SJSA1 (cell line): ENCODE data around the gene RABEP2. TPM values are rescaled to one million over a fixed set of nuclear protein-coding genes. Genes with fewer than 3 reads are reported as not detected.
"Not testable (repeated sequence)": the region's sequence is repeated elsewhere in the genome, so short reads cannot be mapped to it uniquely, and the experiment has no call there.

Experiments used
- DNase-seq, 2 experiments: peaks; one replicate each; pipeline ENCODE4 v3.0.0-alpha.2; 2015 to 2020; ENCODE audit warnings: low spot score in 2 of 2, low read depth in 1 of 2
- H3K27ac ChIP-seq: fragments of 250-450 bp; sonication (Bioruptor Pico); 2 replicates; pipeline ENCODE4 v1.5.1; 2020; ENCODE audit warnings: mild to moderate bottlenecking, moderate library complexity
- H3K27me3 ChIP-seq: fragments of 250-450 bp; sonication (Bioruptor Pico); replicated peaks from 2 replicates; pipeline ENCODE4 v1.5.1; 2020; ENCODE audit warnings: mild to moderate bottlenecking, moderate library complexity
- H3K36me3 ChIP-seq: fragments of 250-450 bp; sonication (Bioruptor Pico); 2 replicates; pipeline ENCODE4 v1.5.1; 2020; ENCODE audit warnings: mild to moderate bottlenecking
- H3K4me1 ChIP-seq: fragments of 250-450 bp; sonication (Bioruptor Pico); replicated peaks from 2 replicates; pipeline ENCODE4 v1.6.1; 2021; ENCODE audit warnings: mild to moderate bottlenecking
- H3K4me3 ChIP-seq: fragments of 250-450 bp; sonication (Bioruptor Pico); 2 replicates; pipeline ENCODE4 v1.5.1; 2020; ENCODE audit warnings: mild to moderate bottlenecking
- H3K9me3 ChIP-seq: fragments of 250-450 bp; sonication (Bioruptor Pico); replicated peaks from 2 replicates; pipeline ENCODE4 v1.5.1; 2020; ENCODE audit warnings: mild to moderate bottlenecking
- total RNA-seq: library from RNA; depleted of rRNA; stranded (reverse); fragments of >200 nt; shearing (Covaris generic); gene quantifications from 2 replicates; pipeline ENCODE4 v1.2.3, GENCODE V29; 2014

Gene RABEP2
- total RNA-seq, 1 experiment from 2014 or later = 35.7 TPM

DNA sequence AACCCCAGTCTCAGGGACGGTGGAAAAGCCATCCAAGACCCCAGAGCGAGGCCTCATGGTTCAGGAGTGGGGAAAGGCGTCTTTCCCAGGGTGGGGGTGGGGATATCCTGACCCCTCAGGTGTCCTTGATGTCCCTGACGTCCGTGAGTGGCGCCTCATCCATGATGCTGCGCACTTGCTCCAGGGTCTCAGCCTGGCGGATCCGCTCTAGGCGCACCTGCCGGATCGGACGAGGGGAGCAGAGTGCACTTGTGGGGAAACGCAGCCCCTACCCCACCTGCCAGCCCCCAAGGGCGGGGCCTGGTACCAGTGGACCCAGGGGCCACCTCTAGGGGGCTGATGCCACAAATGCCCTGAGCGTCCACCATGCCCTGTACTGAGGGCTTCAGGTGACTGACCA is 20.2 kb downstream of the RABEP2 start:
- no peak for DNase-seq
- Histone ChIP-seq H3K9me3 (no peaks in the 10 kb centered on the region), H3K27me3 (no peaks in the 10 kb centered on the region)

DNA sequence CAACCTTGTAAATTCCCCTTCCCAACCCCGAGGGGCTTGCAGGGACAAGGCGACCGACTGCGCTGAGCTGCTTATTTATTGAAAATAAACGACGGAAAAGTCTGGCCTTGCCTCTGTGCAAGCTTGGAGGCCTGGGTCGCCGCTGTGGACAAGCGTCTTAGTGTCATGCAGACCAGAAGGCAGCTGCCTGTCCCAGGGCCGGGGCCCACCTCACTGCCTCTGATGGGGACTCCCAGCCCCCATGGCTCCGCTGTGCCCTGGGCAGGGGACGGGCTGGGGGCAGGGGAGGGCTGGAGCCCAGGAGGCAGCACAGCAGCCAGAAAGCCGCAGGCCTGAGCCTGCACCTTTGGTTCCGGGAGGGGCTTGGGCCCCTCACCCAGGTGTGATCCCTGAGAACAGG is 20.7 kb downstream of the RABEP2 start:
- DNase-seq = peak in 1 of 2 experiments; percentile 43
- Histone ChIP-seq H3K36me3 (peaks cover 10% of the 10 kb centered on the region), H3K4me3 (no peak overlapping the region), H3K4me1 (no peaks in the 10 kb centered on the region), H3K27ac (no peak overlapping the region), H3K9me3 (no peaks in the 10 kb centered on the region), H3K27me3 (no peaks in the 10 kb centered on the region)

More for the DNA sequence above, 20.2 kb downstream of the RABEP2 start:
- Histone ChIP-seq H3K4me3 (no peak overlapping the region), H3K27ac (no peak overlapping the region), H3K36me3 (peaks cover 10% of the 10 kb centered on the region), H3K4me1 (no peaks in the 10 kb centered on the region)

DNA sequence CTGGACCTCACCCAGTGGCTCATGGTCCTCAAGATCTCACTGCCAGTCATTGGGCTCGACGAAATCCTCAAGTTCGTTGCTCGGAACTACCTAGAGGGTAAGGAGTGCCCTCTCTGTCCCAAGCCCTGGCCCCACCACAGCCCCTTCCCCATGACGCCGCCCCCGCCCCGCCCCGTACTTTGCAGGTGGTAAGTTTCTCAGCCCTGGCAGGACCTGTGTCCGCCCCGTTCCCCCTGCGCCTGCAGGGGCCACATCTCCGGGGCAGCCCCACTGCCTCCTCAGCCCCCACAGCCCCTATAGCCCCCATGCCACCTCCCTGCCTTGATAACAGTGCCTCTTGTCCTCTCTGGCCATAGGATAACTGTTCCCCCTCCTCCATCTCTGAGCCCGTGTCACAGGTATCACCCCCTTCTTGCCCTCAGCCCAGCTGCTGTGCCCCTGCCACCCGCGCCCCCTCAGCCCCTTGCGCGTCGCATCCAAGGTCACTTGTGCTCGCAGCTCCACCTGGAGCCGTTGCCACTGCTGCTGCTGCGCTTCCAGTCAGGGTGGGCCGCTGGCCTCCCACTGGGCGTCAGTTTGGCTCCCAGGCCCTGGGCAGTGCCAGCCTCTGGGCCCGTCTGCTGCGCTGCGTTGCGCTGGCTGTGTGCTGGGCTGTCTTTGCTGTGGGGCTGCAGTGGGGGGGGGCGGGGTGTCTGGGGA is 21.5 kb downstream of the RABEP2 start:
- Histone ChIP-seq H3K27me3 (no peaks in the 10 kb centered on the region), H3K4me1 (no peaks in the 10 kb centered on the region), H3K27ac (no peak overlapping the region), H3K9me3 (no peaks in the 10 kb centered on the region), H3K36me3 (peaks cover 10% of the 10 kb centered on the region), H3K4me3 (no peak overlapping the region)
- DNase-seq = no peak

DNA sequence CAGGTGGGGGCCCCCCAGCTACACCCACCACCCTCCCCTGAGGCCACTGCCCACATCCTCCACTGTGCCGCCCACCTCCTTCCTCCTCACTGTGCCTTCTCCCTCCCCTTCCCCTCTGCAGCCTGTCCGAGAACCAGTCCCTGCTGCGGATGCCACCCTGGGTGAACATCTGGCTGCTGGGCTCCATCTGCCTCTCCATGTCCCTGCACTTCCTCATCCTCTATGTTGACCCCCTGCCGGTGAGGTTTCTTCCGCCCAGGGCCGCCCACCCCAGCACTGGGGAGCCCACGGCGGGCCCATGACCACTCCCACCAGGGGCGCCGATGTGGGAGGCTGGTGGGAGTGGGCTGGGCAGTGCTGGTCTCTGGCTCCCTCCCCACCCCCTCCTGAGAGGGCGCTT is 22.1 kb downstream of the RABEP2 start:
- peaks cover 10% of the 10 kb centered on the region for H3K36me3 ChIP-seq
- no peaks in the 10 kb centered on the region for H3K27me3 ChIP-seq
- no peaks in the 10 kb centered on the region for H3K9me3 ChIP-seq
- H3K27ac ChIP-seq = no peak overlapping the region
- no peak overlapping the region for H3K4me3 ChIP-seq
- H3K4me1 ChIP-seq = no peaks in the 10 kb centered on the region
- no peak for DNase-seq

DNA sequence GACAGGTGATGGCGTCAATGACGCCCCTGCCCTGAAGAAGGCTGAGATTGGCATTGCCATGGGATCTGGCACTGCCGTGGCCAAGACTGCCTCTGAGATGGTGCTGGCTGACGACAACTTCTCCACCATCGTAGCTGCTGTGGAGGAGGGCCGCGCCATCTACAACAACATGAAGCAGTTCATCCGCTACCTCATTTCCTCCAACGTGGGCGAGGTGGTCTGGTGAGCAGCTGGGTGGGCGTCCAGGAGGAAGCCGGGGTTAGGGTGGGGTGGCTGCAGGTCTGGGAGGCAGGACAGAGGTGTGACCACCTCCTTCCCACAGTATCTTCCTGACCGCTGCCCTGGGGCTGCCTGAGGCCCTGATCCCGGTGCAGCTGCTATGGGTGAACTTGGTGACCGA is 23.2 kb downstream of the RABEP2 start:
- no peaks in the 10 kb centered on the region for H3K27me3 ChIP-seq
- no peaks in the 10 kb centered on the region for H3K4me1 ChIP-seq
- no peak overlapping the region for H3K4me3 ChIP-seq
- H3K36me3 ChIP-seq = peaks cover 10% of the 10 kb centered on the region
- DNase-seq = no peak
- no peak overlapping the region for H3K27ac ChIP-seq
- H3K9me3 ChIP-seq = no peaks in the 10 kb centered on the region

DNA sequence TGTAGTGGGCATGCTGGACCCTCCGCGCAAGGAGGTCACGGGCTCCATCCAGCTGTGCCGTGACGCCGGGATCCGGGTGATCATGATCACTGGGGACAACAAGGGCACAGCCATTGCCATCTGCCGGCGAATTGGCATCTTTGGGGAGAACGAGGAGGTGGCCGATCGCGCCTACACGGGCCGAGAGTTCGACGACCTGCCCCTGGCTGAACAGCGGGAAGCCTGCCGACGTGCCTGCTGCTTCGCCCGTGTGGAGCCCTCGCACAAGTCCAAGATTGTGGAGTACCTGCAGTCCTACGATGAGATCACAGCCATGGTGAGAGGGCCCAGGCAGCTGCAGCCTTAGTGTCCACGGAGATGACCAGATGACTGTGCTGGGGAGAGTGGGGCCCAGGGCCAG is 24.4 kb downstream of the RABEP2 start:
- H3K4me3 ChIP-seq = no peak overlapping the region
- no peak overlapping the region for H3K27ac ChIP-seq
- H3K36me3 ChIP-seq = peaks cover 10% of the 10 kb centered on the region
- no peaks in the 10 kb centered on the region for H3K9me3 ChIP-seq
- H3K27me3 ChIP-seq = no peaks in the 10 kb centered on the region
- H3K4me1 ChIP-seq = no peaks in the 10 kb centered on the region
- DNase-seq = no peak

DNA sequence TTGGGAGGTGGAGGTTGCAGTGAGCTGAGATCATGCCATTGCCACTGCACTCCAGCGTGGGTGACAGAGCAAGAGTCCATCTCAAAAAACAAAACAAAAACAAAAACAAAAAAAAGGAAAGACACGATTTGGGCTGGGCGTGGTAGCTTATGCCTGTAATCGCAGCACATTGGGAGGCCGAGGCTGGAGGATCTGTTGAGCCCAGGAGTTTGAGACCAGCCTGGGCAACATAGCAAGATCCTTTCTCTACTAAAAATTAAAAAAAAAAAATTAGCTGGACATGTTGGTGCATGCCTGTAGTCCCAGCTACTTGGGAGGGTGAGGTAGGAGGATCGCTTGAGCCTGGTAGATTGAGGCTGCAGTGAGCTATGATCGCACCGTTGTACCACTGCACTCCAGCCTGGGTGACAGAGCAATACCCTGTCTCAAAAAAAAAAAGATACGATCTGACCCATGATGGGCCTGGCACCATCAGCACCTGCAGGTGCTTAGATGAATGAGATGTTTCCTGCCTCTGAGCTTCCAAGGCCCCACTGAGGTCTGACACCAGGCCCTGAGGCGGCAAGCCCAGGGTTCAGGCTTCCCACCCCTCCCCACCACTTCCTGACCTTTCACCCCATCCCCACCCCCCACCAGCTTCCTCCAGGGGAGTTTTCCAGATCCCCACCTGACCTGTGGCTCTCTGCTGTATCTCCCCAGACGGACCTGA is 25.0 kb downstream of the RABEP2 start:
- Histone ChIP-seq H3K36me3 (peaks cover 8% of the 10 kb centered on the region), H3K27me3 (no peaks in the 10 kb centered on the region), H3K4me1 (no peaks in the 10 kb centered on the region), H3K9me3 (no peaks in the 10 kb centered on the region), H3K27ac (no peak overlapping the region), H3K4me3 (no peak overlapping the region)
- no peak for DNase-seq

DNA sequence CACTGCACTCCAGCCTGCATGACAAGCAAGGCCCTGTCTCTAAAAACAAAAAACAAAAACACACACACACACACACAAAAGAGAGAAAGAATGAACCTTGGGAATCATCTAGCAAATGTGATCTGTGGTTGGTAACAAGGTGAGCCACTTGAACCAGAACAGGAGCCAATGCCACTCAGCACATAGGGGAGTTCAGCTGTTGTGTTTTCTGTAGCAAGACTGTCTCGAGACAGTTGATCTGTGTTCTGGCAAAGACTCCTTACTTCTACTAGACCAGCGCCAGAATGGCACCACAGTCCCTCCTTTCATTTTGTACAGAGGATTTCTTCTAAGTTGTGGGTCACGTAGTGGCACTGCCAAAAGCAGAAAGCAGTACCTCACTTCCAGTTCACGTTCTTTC is 26.1 kb downstream of the RABEP2 start:
- Histone ChIP-seq H3K9me3 (no peaks in the 10 kb centered on the region), H3K27me3 (no peaks in the 10 kb centered on the region), H3K4me1 (no peaks in the 10 kb centered on the region), H3K4me3 (no peak overlapping the region), H3K27ac (no peak overlapping the region), H3K36me3 (no peaks in the 10 kb centered on the region)
- DNase-seq = no peak

DNA sequence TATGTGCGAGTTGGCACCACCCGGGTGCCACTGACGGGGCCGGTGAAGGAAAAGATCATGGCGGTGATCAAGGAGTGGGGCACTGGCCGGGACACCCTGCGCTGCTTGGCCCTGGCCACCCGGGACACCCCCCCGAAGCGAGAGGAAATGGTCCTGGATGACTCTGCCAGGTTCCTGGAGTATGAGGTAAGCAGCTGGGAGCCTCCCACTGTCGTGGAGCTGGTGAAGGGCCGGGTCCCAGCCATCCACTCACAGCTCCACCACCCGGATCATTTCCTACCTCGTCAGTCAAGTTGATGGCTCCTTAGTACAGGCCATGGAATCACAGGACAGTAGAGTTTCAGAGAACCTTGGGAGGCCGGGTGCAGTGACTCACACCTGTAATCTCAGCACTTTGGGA is 26.8 kb downstream of the RABEP2 start:
- H3K9me3 ChIP-seq = no peaks in the 10 kb centered on the region
- H3K27ac ChIP-seq = no peak overlapping the region
- no peaks in the 10 kb centered on the region for H3K27me3 ChIP-seq
- DNase-seq = no peak
- no peaks in the 10 kb centered on the region for H3K4me1 ChIP-seq
- no peaks in the 10 kb centered on the region for H3K36me3 ChIP-seq
- H3K4me3 ChIP-seq = no peak overlapping the region

DNA sequence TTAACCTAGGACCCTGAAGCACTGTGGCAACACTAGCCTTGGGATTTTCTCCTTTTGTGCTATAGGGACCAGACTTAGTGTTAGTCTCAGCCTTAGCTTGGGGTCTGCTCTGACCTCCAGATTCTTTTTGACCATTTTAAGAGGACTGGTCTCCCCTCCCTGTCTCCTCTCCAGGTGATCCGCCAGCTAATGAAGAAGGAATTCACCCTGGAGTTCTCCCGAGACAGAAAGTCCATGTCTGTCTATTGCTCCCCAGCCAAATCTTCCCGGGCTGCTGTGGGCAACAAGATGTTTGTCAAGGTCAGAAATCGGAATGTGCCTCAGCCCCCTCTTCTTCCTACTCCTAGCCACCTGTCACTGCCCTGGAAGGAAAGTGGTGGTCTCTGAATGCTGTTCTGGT is 27.2 kb downstream of the RABEP2 start:
- no peaks in the 10 kb centered on the region for H3K27me3 ChIP-seq
- no peak overlapping the region for H3K27ac ChIP-seq
- no peak overlapping the region for H3K4me3 ChIP-seq
- H3K4me1 ChIP-seq = no peaks in the 10 kb centered on the region
- H3K36me3 ChIP-seq = no peaks in the 10 kb centered on the region
- no peaks in the 10 kb centered on the region for H3K9me3 ChIP-seq
- no peak for DNase-seq

DNA sequence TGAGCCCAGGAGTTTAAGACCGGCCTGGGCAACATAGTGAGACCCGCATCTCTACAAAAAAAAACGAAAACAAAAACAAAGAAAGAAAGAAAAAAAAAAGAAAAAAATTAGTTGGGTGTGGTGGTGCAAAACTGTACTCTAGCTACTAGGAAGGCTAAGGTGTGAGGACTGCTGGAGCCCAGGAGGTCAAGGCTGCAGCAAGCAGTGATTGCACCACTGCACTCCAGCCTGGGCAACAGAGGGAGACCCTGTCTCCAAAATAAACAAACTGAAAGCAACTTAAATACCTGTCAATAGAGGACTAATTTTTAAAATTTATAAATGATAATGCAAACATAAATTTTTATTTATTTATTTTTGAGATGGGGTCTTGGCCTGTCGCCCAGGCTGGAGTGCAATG is 29.4 kb downstream of the RABEP2 start:
- Histone ChIP-seq H3K4me1 (no peaks in the 10 kb centered on the region), H3K27ac (no peak overlapping the region), H3K36me3 (no peaks in the 10 kb centered on the region), H3K9me3 (no peaks in the 10 kb centered on the region), H3K4me3 (no peak overlapping the region), H3K27me3 (no peaks in the 10 kb centered on the region)
- no peak for DNase-seq

DNA sequence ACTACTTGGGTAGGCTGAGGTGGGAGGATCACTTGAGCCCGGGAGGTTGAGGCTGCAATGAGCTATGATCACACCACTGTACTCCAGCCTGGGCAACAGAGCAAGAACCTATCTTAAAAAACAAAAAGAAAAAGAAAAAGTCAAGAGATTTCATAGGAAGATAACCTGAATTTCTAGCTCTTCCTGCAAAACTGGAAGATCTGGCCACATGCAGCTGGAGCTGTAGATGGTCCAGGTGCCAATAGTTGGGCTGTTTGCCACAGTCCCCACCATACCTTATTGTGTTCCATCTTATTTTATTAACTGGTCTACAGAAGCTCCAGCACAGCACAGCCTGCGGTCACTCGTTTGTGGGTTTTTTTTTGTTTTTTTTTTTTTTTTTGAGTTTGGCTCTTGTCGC is 31.7 kb downstream of the RABEP2 start:
- no peak overlapping the region for H3K27ac ChIP-seq
- H3K27me3 ChIP-seq = no peaks in the 10 kb centered on the region
- no peaks in the 10 kb centered on the region for H3K36me3 ChIP-seq
- no peaks in the 10 kb centered on the region for H3K4me1 ChIP-seq
- no peak overlapping the region for H3K4me3 ChIP-seq
- no peak for DNase-seq
- H3K9me3 ChIP-seq = no peaks in the 10 kb centered on the region

DNA sequence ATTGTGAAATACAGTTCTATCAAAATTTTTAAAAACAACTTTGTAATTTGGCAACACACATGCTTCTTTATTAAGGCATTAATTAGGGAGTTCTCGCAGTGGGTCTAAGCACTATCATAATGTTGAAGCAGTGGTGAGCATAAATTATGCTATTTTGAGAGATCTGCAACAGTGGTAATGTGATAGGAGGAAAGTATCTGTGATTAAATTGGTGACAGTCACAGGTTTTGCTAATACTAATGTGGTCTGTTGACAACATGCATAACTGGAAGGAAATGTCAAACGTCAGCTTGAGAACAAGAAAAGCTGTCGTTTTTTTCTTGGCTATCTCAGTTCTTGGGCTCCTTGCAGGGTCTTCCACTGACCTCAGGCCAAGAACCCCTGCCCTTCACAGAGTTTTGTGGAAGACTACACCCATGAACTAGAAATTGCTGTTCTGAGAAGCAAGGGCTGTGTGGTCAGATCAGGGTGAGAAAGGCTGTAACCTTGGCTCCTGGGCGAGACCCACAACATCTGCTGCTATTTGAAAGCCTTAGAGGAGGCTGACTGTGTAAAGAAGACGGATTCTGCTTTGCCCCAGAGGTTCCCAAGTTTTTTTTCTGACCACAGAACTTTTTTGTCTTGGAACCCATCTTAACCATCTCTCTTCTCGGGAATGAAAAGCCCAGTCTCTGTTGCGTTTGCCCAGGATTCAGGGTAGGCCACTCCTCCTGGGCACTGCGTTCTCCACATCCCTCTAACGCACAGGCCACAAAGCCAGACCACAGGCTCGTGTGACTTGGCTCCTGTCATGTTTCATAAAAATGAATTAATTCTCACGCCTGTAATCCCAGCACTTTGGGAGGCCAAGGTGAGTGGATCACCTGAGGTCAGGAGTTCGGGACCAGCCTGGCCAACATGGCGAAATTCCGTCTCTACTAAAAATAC is 32.8 kb downstream of the RABEP2 start:
- Histone ChIP-seq H3K9me3 (no peaks in the 10 kb centered on the region), H3K4me3 (no peak overlapping the region), H3K36me3 (no peaks in the 10 kb centered on the region), H3K27ac (no peak overlapping the region), H3K27me3 (no peaks in the 10 kb centered on the region), H3K4me1 (no peaks in the 10 kb centered on the region)
- DNase-seq = no peak

DNA sequence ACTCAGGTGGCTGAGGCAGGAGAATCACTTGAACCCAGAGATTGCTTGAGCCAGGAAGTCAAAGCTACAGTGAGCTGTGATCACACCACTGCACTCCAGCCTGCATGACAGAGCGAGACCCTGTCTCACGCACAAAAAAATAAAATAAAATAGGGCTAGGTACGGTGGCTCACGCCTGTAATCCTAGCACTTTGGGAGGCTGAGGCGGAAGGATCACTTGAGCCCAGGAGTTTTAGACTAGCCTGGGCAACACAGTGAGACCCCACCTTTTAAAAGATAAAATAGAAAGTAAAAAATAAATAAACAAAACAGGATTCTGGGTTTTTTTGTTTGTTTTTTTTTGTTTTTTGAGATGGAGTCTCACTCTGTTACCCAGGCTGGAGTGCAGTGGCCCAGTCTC is 34.7 kb downstream of the RABEP2 start:
- H3K9me3 ChIP-seq, DNase-seq, H3K36me3 ChIP-seq, H3K4me1 ChIP-seq, H3K27ac ChIP-seq, H3K4me3 ChIP-seq, H3K27me3 ChIP-seq: not testable (repeated sequence)
